ENCODE data around the gene ODF4.

The ODF4 gene

GRCh38 chr17:8383143-8383822 is 43.6 kb downstream of the ODF4 start, which contains the start of gene RPL26:
RPL26 (minus strand) TSS chr17:8383193; CDS start chr17:8382310, 883 bp downstream.
- TF ChIP-seq CTCF (IDR thresholded peaks at IDR 0.05) = peak; percentile 100

GRCh38 chr17:8384801-8385378 is 45.2 kb downstream of the ODF4 start:
- no peak for TF ChIP-seq CTCF (IDR thresholded peaks at IDR 0.05)

- no peak for TF ChIP-seq CTCF (IDR thresholded peaks at IDR 0.05)
These were observed 47.2 kb downstream of the ODF4 start for GRCh38 chr17:8386841-8387240.

- TF ChIP-seq CTCF (IDR thresholded peaks at IDR 0.05) = no peak
These were observed 48.4 kb downstream of the ODF4 start for GRCh38 chr17:8387914-8388651.

GRCh38 chr17:8391711-8392110 is 52.1 kb downstream of the ODF4 start:
- TF ChIP-seq CTCF (IDR thresholded peaks at IDR 0.05) = no peak

GRCh38 chr17:8392274-8392673 is 52.6 kb downstream of the ODF4 start:
- no peak for TF ChIP-seq CTCF (IDR thresholded peaks at IDR 0.05)

GRCh38 chr17:8392674-8393469 is 53.2 kb downstream of the ODF4 start:
- TF ChIP-seq CTCF (IDR thresholded peaks at IDR 0.05) = no peak
